Right cardiac atrium (tissue), 5 donors: ENCODE data around the gene SP3. TPM values are rescaled to one million over a fixed set of nuclear protein-coding genes. Genes with fewer than 3 reads are reported as not detected.

ENCODE experiments used
- ATAC-seq, 2 donors: fragments of 200-7000 bp; cut with Tn5 transposase; one replicate each; pipeline versions ENCODE4 v1.8.0 to v1.9.1; 2020; ENCODE audit warnings: moderate library complexity in 2 of 2, mild to moderate bottlenecking in 1 of 2
- DNase-seq, 3 donors: peaks; one replicate each; pipeline ENCODE4 v3.0.0-alpha.2; 2020
- H3K27ac ChIP-seq: one replicate; pipeline ENCODE4 v1.5.1; 2013; ENCODE audit warnings: mild to moderate bottlenecking, low read length, control low read depth, moderate library complexity
- H3K27me3 ChIP-seq: one replicate; pipeline ENCODE4 v1.6.1; 2013; ENCODE audit not compliant: control insufficient read depth, insufficient read depth
- H3K4me1 ChIP-seq: one replicate; pipeline ENCODE4 v1.6.1; 2013; ENCODE audit warnings: low read length; ENCODE audit not compliant: control insufficient read depth, insufficient read depth
- H3K4me3 ChIP-seq: one replicate; pipeline ENCODE4 v1.5.1; 2013; ENCODE audit warnings: low read length, control low read depth
- H3K9me3 ChIP-seq: one replicate; pipeline ENCODE4 v1.6.1; 2013; ENCODE audit warnings: low read length; ENCODE audit not compliant: control insufficient read depth
- WGBS: extraction: QIAGEN DNeasy Blood & Tissue Kit; methylation state at CpG from one replicate; pipeline ENCODE4 v1.1.7; 2013; 5-methylcytosine and 5-hydroxymethylcytosine counted together
- intact Hi-C, 4 donors: fragments of 100-400 bp; cut with DNase I; formaldehyde crosslinking; loops; one replicate each; pipeline versions ENCODE4 v1.11.0 to v1.14.0; 2022 to 2023
- polyA plus RNA-seq: library from polyadenylated mRNA; stranded (reverse); fragments of 200-250 nt; gene quantifications from one replicate; pipeline ENCODE4 v1.2.3, GENCODE V29; 2013
- total RNA-seq, 4 donors: library from RNA; stranded (reverse); fragmentation: NEBNext Ultra II Directional; extraction: Animal tissue kit (Norgen Biotek cat#: 25700); gene quantifications; one replicate each; pipeline ENCODE4 v1.2.1, GENCODE V29; 2021
- donor health status: healthy with polysubstance abuse.
- donor health status: DM: no; HTN: yes; CAD: no.
- donor health status: DM: no; HTN: no; CAD: no.
- donor health status: DM: no; HTN: yes; CAD: no; lungs with severe emphysema.
- donor health status: DM: yes; HTN: yes; CAD: no.

SP3 gene
- total and polyA plus RNA-seq, 5 donors: 14.9 to 52.2 (median 46.7) TPM

GRCh38 chr2:173865971-173866873 is 99.0 kb downstream of the SP3 start:
- Histone ChIP-seq H3K9me3 (no peaks in the 10 kb centered on the region), H3K27ac (no peak overlapping the region), H3K4me1 (no peaks in the 10 kb centered on the region), H3K27me3 (no peaks in the 10 kb centered on the region), H3K4me3 (no peak overlapping the region)
- 85% methylated on average over 12 of the region's 12 CpGs for WGBS
- DNase-seq (no peak), ATAC-seq (no peak)
- intact Hi-C loops: no loop called here

- H3K4me1 ChIP-seq: no peaks in the 10 kb centered on the region
- no peak overlapping the region for H3K27ac ChIP-seq
- no peak overlapping the region for H3K4me3 ChIP-seq
- H3K9me3 ChIP-seq: no peaks in the 10 kb centered on the region
- 51% methylated on average over 4 of the region's 4 CpGs for WGBS
- intact Hi-C loops: no loop called here
- no peaks in the 10 kb centered on the region for H3K27me3 ChIP-seq
- ATAC-seq (peak; percentile 28 to 55), DNase-seq (no peak)
These were observed 102.5 kb downstream of the SP3 start for GRCh38 chr2:173862612-173863217.

- H3K27me3 ChIP-seq: no peaks in the 10 kb centered on the region
- H3K27ac ChIP-seq: no peak overlapping the region
- ATAC-seq (no peak), DNase-seq (no peak)
- no peaks in the 10 kb centered on the region for H3K4me1 ChIP-seq
- no peak overlapping the region for H3K4me3 ChIP-seq
- no peaks in the 10 kb centered on the region for H3K9me3 ChIP-seq
- WGBS: 73% methylated on average over 6 of the region's 6 CpGs
- intact Hi-C loops: no loop called here
These were observed 104.6 kb downstream of the SP3 start for GRCh38 chr2:173860566-173860965.

- WGBS: 40% methylated on average over 2 of the region's 2 CpGs
- H3K27me3 ChIP-seq: no peaks in the 10 kb centered on the region
- peak in 1 of 2 donors; percentile 31 for ATAC-seq
These were observed 105.1 kb downstream of the SP3 start for GRCh38 chr2:173860082-173860481.

GRCh38 chr2:173858291-173858731 is 106.9 kb downstream of the SP3 start:
- Histone ChIP-seq H3K27ac (no peak overlapping the region), H3K9me3 (no peaks in the 10 kb centered on the region), H3K4me3 (no peak overlapping the region), H3K4me1 (no peaks in the 10 kb centered on the region), H3K27me3 (no peaks in the 10 kb centered on the region)
- 61% methylated on average over 10 of the region's 10 CpGs for WGBS
- DNase-seq (no peak), ATAC-seq (no peak)
- intact Hi-C loops: no loop called here

More at GRCh38 chr2:173860082-173860481, 105.1 kb downstream of the SP3 start:
- H3K4me1 ChIP-seq: no peaks in the 10 kb centered on the region
- no peak for DNase-seq
- H3K4me3 ChIP-seq: no peak overlapping the region
- intact Hi-C loops: no loop called here
- H3K9me3 ChIP-seq: no peaks in the 10 kb centered on the region
- H3K27ac ChIP-seq: no peak overlapping the region
